PC-3 (cell line): ENCODE measurements around the gene MAP7D3. TPM values are rescaled to one million over a fixed set of nuclear protein-coding genes. Genes with fewer than 3 reads are reported as not detected.

Experiments used
- ATAC-seq: fragments of 200-7000 bp; cut with Tn5 transposase; 2 replicates; pipeline ENCODE4 v1.9.1; 2020; ENCODE audit warnings: mild to moderate bottlenecking, moderate library complexity
- BruUV-seq: library from RNA; stranded (reverse); fragments of 400-500 nt; replicated peaks from 2 replicates; lab custom pipeline; 2021; lab: Mats Ljungman, UMichigan
- CTCF ChIA-PET: fragments of 300-600 bp; sonication (Branson Sonifier 250); formaldehyde crosslinking; loops from one replicate; lab custom pipeline; 2022; ENCODE audit warnings: antibody characterized with exemption; lab: Charles Lee
- POLR2A ChIA-PET: fragments of 300-600 bp; sonication (Branson Sonifier 250); formaldehyde crosslinking; loops from one replicate; lab custom pipeline; 2022; ENCODE audit warnings: antibody characterized with exemption; ENCODE audit not compliant: unreplicated experiment; lab: Charles Lee
- DNase-seq: peaks from one replicate; pipeline ENCODE4 v3.0.0-alpha.2; 2015
- H2AFZ ChIP-seq: fragments of 300-600 bp; sonication (generic); 2 replicates; pipeline ENCODE4 v1.6.0; 2016; ENCODE audit warnings: antibody characterized with exemption, low read length
- H3F3A ChIP-seq: fragments of 300-600 bp; sonication (generic); one replicate; pipeline ENCODE4 v1.6.0; 2017; ENCODE audit warnings: antibody characterized with exemption, low read length, control low read depth, mild to moderate bottlenecking; ENCODE audit not compliant: unreplicated experiment
- H3K27ac ChIP-seq: fragments of 300-600 bp; sonication (generic); 2 replicates; pipeline ENCODE4 v1.5.1; 2016; ENCODE audit warnings: mild to moderate bottlenecking, low read length
- H3K27me3 ChIP-seq: fragments of 300-600 bp; sonication (generic); 2 replicates; pipeline ENCODE4 v1.6.1; 2016; ENCODE audit warnings: low read length, mixed read lengths
- H3K36me3 ChIP-seq: fragments of 300-600 bp; sonication (generic); 2 replicates; pipeline ENCODE4 v1.6.1; 2016; ENCODE audit warnings: low read depth, mixed run types, low read length, mixed read lengths
- H3K4me1 ChIP-seq: fragments of 300-600 bp; sonication (generic); 2 replicates; pipeline ENCODE4 v1.5.1; 2016; ENCODE audit warnings: low read length; ENCODE audit not compliant: insufficient read depth
- H3K4me2 ChIP-seq: fragments of 300-600 bp; sonication (generic); 2 replicates; pipeline ENCODE4 v1.6.0; 2016; ENCODE audit warnings: low read length
- H3K4me3 ChIP-seq: fragments of 300-600 bp; sonication (generic); 2 replicates; pipeline ENCODE4 v1.5.1; 2016; ENCODE audit warnings: mild to moderate bottlenecking, low read length, mixed read lengths
- H3K79me2 ChIP-seq: fragments of 300-600 bp; sonication (generic); 2 replicates; pipeline ENCODE4 v1.6.1; 2017; ENCODE audit warnings: low read length, mixed read lengths
- H3K9ac ChIP-seq: fragments of 300-600 bp; sonication (generic); 2 replicates; pipeline ENCODE4 v1.6.0; 2016; ENCODE audit warnings: mild to moderate bottlenecking, low read length
- H3K9me2 ChIP-seq: fragments of 300-600 bp; sonication (generic); replicated peaks from 2 replicates; pipeline ENCODE4 v1.6.1; 2016; ENCODE audit warnings: mixed run types, low read length, mixed read lengths
- H3K9me3 ChIP-seq: fragments of 300-600 bp; sonication (generic); 2 replicates; pipeline ENCODE4 v1.6.1; 2016; ENCODE audit warnings: low read length, mixed read lengths
- H4K20me1 ChIP-seq: fragments of 300-600 bp; sonication (generic); 2 replicates; pipeline ENCODE4 v1.6.1; 2016; ENCODE audit warnings: low read length, mixed read lengths
- EZH2 ChIP-seq: fragments of 300-600 bp; sonication (generic); IDR thresholded peaks from one replicate; pipeline ENCODE4 v1.6.1; 2017; ENCODE audit warnings: antibody characterized with exemption, mild to moderate bottlenecking, low read length; ENCODE audit not compliant: unreplicated experiment
- EZH2phosphoT487 ChIP-seq: fragments of 300-600 bp; sonication (generic); IDR thresholded peaks from 2 replicates; pipeline ENCODE4 v1.6.1; 2018; ENCODE audit warnings: mild to moderate bottlenecking, antibody characterized with exemption, low read length, borderline replicate concordance
- intact Hi-C: fragments of 100-400 bp; cut with micrococcal nuclease; formaldehyde crosslinking; loops from 2 replicates; pipeline ENCODE4 v1.9.0; 2023
- total RNA-seq: library from RNA; depleted of rRNA; stranded (reverse); fragments of >200 nt; gene quantifications from 2 replicates; pipeline ENCODE4 v1.2.3, GENCODE V29; 2014
- TF ChIP-seq, protein P1 (sequence below): fragments of 300-600 bp; sonication (generic); conservative IDR thresholded peaks from 2 replicates; pipeline ENCODE4 v1.5.1; 2017; ENCODE audit warnings: antibody characterized with exemption, low read depth, mild to moderate bottlenecking, low read length

Gene MAP7D3
- total RNA-seq, 1 experiment from 2014 or later, result 0.40 TPM

DNA sequence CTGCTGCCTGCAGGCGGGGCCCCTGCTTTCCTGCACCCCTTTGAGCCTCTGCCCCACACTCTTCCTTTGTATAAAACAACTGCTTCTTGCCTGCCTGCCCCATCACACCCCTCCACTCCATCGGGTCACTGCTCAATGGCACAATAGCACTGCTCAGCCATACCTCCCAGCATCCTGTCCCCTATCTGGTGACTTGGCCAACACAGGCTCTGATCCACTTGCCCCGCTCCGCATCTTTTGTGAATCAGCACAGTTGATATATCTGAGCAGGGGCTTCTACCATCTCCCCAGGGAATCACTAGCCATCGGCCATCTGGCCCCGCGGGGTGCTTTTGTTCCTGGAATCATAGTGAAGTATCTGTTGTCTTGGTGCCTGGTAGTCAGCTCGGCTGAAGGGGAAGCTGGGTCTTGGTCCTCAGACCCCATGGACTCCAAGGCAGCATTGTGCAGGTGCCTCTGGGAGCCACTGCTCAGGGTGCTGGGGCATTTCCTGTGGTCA, 45.3 kb downstream of the MAP7D3 start:
- ChIA-PET CTCF (no interaction called here), POLR2A (no interaction called here)
- no peak overlapping the region for H3K4me3 ChIP-seq
- intact Hi-C loops, result no loop called here
- H3K36me3 ChIP-seq, result no peaks in the 10 kb centered on the region
- no peaks in the 10 kb centered on the region for H3K27me3 ChIP-seq
- H3F3A ChIP-seq, result no peaks in the 10 kb centered on the region
- no peaks in the 10 kb centered on the region for H3K9me3 ChIP-seq
- H3K9ac ChIP-seq, result no peak overlapping the region
- no peak overlapping the region for H3K27ac ChIP-seq
- ATAC-seq, result no peak
- H3K9me2 ChIP-seq, result no peaks in the 10 kb centered on the region
- no TSS peak for BruUV-seq
- DNase-seq, result no peak
- TF ChIP-seq EZH2 (no peak), EZH2phosphoT487 (no peak)
- TF ChIP-seq, protein P1, sequence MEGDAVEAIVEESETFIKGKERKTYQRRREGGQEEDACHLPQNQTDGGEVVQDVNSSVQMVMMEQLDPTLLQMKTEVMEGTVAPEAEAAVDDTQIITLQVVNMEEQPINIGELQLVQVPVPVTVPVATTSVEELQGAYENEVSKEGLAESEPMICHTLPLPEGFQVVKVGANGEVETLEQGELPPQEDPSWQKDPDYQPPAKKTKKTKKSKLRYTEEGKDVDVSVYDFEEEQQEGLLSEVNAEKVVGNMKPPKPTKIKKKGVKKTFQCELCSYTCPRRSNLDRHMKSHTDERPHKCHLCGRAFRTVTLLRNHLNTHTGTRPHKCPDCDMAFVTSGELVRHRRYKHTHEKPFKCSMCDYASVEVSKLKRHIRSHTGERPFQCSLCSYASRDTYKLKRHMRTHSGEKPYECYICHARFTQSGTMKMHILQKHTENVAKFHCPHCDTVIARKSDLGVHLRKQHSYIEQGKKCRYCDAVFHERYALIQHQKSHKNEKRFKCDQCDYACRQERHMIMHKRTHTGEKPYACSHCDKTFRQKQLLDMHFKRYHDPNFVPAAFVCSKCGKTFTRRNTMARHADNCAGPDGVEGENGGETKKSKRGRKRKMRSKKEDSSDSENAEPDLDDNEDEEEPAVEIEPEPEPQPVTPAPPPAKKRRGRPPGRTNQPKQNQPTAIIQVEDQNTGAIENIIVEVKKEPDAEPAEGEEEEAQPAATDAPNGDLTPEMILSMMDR, result no peak
- H3K79me2 ChIP-seq, result no peaks in the 10 kb centered on the region
- H3K4me2 ChIP-seq, result no peak overlapping the region
- no peaks in the 10 kb centered on the region for H4K20me1 ChIP-seq
- H2AFZ ChIP-seq, result no peak overlapping the region
- H3K4me1 ChIP-seq, result peaks cover 32% of the 10 kb centered on the region

DNA sequence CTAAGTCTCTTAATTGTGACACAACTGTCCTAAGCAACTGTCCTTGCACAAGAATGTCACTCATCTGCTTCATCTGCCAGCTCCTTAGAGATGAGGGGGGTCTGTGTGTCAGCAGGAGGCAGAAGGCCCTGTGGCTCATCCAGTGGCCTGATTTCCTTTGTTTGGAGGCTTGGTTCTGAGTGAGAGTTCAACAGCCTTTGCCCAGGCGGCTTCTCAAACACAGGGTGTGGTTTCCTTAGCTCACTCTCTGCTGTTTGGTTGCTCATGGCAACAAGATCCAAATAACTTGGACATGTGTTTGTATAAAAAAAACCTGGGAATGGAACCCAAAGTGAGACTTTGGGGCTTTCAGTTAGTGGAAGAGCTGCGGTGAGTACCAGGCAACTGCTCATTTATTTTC, 46.6 kb downstream of the MAP7D3 start:
- Histone ChIP-seq H3K9me2 (no peaks in the 10 kb centered on the region), H2AFZ (no peak overlapping the region), H3K9ac (peak overlapping the region; percentile 41), H3F3A (no peaks in the 10 kb centered on the region), H3K27ac (peak overlapping the region; percentile 65), H4K20me1 (no peaks in the 10 kb centered on the region), H3K9me3 (no peaks in the 10 kb centered on the region), H3K4me2 (peak overlapping the region; percentile 62), H3K36me3 (no peaks in the 10 kb centered on the region), H3K4me3 (no peak overlapping the region), H3K27me3 (no peaks in the 10 kb centered on the region), H3K4me1 (peaks cover 35% of the 10 kb centered on the region), H3K79me2 (no peaks in the 10 kb centered on the region)
- ChIA-PET CTCF (no interaction called here), POLR2A (no interaction called here)
- TF ChIP-seq EZH2phosphoT487 (no peak), EZH2 (no peak)
- TF ChIP-seq, protein P1, result no peak
- BruUV-seq, result no TSS peak
- peak; percentile 73 for ATAC-seq
- intact Hi-C loops, result no loop called here
- DNase-seq, result peak; percentile 83

DNA sequence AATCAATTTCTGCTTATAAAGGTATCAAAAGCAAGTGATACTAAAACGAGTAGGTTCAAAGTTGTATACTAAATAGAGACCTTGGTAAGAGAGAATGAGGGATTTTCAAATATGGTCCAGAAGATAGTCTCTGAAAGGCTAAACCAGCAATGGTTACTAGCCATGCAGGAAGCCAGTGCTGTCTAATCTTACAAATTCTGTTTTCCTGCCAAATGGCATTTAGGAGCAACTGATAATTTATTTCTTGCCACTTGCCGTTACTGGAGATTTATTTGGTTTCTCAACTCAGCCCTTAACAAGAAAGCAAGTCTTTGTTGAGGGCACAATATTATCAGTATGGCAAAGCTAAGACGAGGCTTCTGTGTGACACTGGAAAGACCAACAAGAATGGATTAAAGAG, 47.2 kb downstream of the MAP7D3 start:
- peak overlapping the region; percentile 65 for H3K27ac ChIP-seq
- DNase-seq (no peak), ATAC-seq (no peak)
- intact Hi-C loops, result no loop called here
- peak overlapping the region; percentile 60 for H3K4me2 ChIP-seq
- H3K9ac ChIP-seq, result 0 out of 2 replicates have a peak overlapping the region, but pooled peaks have one; percentile 4
- BruUV-seq, result no TSS peak
- no peaks in the 10 kb centered on the region for H3K9me3 ChIP-seq
- no peak overlapping the region for H2AFZ ChIP-seq
- no peak overlapping the region for H3K4me3 ChIP-seq
- TF ChIP-seq EZH2 (no peak), EZH2phosphoT487 (no peak)
- TF ChIP-seq, protein P1, result no peak
- ChIA-PET POLR2A (no interaction called here), CTCF (no interaction called here)
- H3K27me3 ChIP-seq, result no peaks in the 10 kb centered on the region
- no peaks in the 10 kb centered on the region for H3K36me3 ChIP-seq
- no peaks in the 10 kb centered on the region for H3F3A ChIP-seq
- H3K79me2 ChIP-seq, result no peaks in the 10 kb centered on the region
- H3K4me1 ChIP-seq, result peaks cover 35% of the 10 kb centered on the region
- H3K9me2 ChIP-seq, result no peaks in the 10 kb centered on the region
- H4K20me1 ChIP-seq, result no peaks in the 10 kb centered on the region
